ENCODE results near the gene JADE2.

Gene JADE2

DNA sequence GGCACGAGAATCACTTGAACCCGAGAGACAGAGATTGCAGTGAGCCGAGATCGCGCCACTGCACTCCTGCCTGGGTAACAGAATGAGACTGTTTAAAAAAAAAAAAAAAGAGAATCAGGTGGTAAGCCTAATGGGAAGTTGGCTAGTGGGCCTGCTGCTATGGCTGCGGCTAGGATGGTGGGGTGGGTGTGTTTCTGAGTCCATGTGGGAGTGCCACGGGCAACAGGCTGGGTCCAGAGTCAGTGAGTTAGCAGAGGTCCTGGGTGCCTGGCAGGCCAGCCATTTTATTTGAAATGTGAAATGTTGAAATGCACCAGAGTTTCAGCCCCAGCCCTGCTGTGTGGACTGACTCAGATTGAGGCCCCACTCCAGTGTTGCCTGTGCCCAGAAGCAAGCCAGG, 37.8 kb downstream of the JADE2 start:
- Mint-ChIP-seq H3K27ac (no peak overlapping the region), H3K9me3 (no peaks in the 10 kb centered on the region), H3K4me1 (peaks cover 4% of the 10 kb centered on the region), H3K27me3 (ENCODE audit: low read depth) (peaks cover 12% of the 10 kb centered on the region), H3K36me3 (ENCODE audit: low read depth) (peaks cover 11% of the 10 kb centered on the region), H3K4me3 (no peak overlapping the region)
- TF ChIP-seq, protein P1, sequence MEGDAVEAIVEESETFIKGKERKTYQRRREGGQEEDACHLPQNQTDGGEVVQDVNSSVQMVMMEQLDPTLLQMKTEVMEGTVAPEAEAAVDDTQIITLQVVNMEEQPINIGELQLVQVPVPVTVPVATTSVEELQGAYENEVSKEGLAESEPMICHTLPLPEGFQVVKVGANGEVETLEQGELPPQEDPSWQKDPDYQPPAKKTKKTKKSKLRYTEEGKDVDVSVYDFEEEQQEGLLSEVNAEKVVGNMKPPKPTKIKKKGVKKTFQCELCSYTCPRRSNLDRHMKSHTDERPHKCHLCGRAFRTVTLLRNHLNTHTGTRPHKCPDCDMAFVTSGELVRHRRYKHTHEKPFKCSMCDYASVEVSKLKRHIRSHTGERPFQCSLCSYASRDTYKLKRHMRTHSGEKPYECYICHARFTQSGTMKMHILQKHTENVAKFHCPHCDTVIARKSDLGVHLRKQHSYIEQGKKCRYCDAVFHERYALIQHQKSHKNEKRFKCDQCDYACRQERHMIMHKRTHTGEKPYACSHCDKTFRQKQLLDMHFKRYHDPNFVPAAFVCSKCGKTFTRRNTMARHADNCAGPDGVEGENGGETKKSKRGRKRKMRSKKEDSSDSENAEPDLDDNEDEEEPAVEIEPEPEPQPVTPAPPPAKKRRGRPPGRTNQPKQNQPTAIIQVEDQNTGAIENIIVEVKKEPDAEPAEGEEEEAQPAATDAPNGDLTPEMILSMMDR (IDR thresholded peaks at IDR 0.05; ENCODE audit: unreplicated experiment in 3 of 3) = no peak

DNA sequence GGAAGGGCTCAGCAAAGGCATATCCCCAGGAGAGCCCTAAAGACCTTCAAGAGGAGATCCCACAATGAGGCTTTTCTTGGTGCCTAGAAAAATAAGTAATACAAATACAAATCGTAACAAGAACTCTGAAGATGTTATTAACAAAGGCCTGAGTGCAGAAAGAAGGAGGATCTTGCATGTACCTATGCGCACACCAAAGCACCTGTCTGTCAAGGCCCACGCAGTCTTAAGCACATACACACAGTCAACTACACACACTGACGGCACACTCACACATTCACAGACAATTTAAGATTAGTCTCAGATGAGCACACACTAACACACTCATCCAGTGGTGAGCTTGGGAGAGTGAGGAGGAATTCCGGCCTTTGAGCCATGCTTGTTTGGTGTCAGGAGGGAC, 38.5 kb downstream of the JADE2 start:
- no peaks in the 10 kb centered on the region for H3K9me3 Mint-ChIP-seq
- H3K27me3 Mint-ChIP-seq (ENCODE audit: low read depth) = peaks cover 12% of the 10 kb centered on the region
- no peak overlapping the region for H3K4me3 Mint-ChIP-seq
- H3K4me1 Mint-ChIP-seq = peaks cover 8% of the 10 kb centered on the region
- TF ChIP-seq, protein P1 (IDR thresholded peaks at IDR 0.05; ENCODE audit: unreplicated experiment in 3 of 3) = no peak
- peaks cover 11% of the 10 kb centered on the region for H3K36me3 Mint-ChIP-seq (ENCODE audit: low read depth)
- no peak overlapping the region for H3K27ac Mint-ChIP-seq

DNA sequence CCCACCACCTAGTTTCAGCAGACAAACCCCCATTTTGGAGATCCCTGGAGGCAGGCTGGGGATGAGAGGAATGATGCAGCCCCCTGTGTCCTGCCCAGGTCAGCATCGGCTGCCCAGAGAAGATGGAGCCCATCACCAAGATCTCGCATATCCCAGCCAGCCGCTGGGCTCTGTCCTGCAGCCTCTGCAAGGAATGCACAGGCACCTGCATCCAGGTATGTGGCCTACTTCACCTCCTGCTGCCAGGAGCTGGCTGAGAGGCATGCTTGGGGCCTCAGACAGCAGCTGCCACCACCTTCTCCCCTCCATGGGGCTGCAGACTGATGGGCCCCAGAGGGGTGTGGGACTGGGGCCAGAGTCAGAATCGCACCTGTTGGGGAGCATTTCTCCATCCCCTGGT, 38.9 kb downstream of the JADE2 start:
- Mint-ChIP-seq H3K4me1 (peaks cover 12% of the 10 kb centered on the region), H3K27ac (no peak overlapping the region), H3K27me3 (ENCODE audit: low read depth) (peaks cover 12% of the 10 kb centered on the region), H3K4me3 (no peak overlapping the region), H3K36me3 (ENCODE audit: low read depth) (peaks cover 11% of the 10 kb centered on the region), H3K9me3 (no peaks in the 10 kb centered on the region)
- TF ChIP-seq, protein P1 (IDR thresholded peaks at IDR 0.05; ENCODE audit: unreplicated experiment in 3 of 3) = no peak

DNA sequence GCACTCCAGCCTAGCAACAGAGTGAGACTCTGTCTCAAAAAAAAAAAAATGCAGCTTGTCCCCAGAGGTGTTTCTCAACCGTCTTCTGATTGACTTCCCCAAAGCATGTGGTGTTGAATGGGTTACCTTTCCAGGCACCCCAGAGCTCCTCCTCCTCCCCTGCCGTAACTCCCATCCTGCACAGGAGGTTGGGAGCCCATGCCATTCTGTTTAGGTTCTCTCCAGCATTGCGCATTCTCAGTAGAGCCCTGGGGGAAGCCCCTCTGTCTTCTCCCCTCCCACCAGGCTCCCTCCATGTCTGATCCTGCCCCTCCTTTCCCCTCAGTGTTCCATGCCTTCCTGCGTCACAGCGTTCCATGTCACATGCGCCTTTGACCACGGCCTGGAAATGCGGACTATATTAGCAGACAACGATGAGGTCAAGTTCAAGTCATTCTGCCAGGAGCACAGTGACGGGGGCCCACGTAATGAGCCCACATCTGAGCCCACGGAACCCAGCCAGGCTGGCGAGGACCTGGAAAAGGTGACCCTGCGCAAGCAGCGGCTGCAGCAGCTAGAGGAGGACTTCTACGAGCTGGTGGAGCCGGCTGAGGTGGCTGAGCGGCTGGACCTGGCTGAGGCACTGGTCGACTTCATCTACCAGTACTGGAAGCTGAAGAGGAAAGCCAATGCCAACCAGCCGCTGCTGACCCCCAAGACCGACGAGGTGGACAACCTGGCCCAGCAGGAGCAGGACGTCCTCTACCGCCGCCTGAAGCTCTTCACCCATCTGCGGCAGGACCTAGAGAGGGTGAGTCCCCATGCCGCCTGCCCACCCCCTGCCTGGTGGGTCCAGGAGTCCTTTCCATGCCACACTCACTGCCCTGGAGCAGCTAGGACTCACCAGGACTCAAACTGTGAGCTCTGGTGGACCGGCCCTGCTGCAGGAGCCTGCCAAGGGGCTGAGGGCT, 40.6 kb downstream of the JADE2 start:
- Mint-ChIP-seq H3K36me3 (ENCODE audit: low read depth) (peaks cover 8% of the 10 kb centered on the region), H3K4me1 (peaks cover 24% of the 10 kb centered on the region), H3K27ac (no peak overlapping the region), H3K4me3 (no peak overlapping the region), H3K27me3 (ENCODE audit: low read depth) (peaks cover 15% of the 10 kb centered on the region), H3K9me3 (no peaks in the 10 kb centered on the region)
- TF ChIP-seq, protein P1 (IDR thresholded peaks at IDR 0.05; ENCODE audit: unreplicated experiment in 3 of 3) = no peak

DNA sequence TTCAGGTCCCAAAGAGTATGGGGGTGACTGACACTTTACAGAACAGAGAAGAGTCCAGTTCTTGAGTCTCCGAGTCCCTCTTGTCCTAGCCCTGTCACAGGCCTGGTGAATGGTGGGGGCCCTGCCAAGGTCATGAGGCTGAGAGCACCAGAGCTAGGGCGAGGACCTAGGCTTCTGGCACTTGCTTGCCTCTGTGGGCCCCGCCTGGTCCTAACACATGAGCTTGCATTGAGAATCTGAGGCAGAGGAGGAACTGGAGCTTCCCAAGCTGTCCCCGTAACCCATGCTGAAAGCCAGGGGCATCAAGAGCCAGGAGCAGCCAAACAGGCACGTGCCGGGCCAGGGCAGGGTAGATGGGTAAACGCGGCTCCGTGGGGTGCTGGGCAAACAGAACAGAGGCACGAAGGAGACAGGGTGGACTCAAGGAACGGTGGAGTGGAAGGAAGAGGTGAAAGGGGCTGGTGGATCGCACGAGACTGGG, 41.3 kb downstream of the JADE2 start:
- H3K36me3 Mint-ChIP-seq (ENCODE audit: low read depth) = peaks cover 10% of the 10 kb centered on the region
- H3K27me3 Mint-ChIP-seq (ENCODE audit: low read depth) = peaks cover 15% of the 10 kb centered on the region

More for the DNA sequence above, 41.3 kb downstream of the JADE2 start:
- no peak overlapping the region for H3K4me3 Mint-ChIP-seq
- H3K4me1 Mint-ChIP-seq = peaks cover 24% of the 10 kb centered on the region
- H3K27ac Mint-ChIP-seq = no peak overlapping the region
- H3K9me3 Mint-ChIP-seq = no peaks in the 10 kb centered on the region
- TF ChIP-seq, protein P1 (IDR thresholded peaks at IDR 0.05; ENCODE audit: unreplicated experiment in 3 of 3) = no peak
